ENCODE measurements around the gene FRAS1.

GRCh38 chr4:78528327-78528726 lies 471.2 kb downstream of the FRAS1 start:
- TF ChIP-seq GATA2 (IDR thresholded peaks at IDR 0.05; ENCODE audit: low read depth, low read length) (no peak), GATA3 (IDR thresholded peaks at IDR 0.05; ENCODE audit: low read depth, low read length) (no peak)
